ENCODE measurements around the gene CDPF1.

Gene CDPF1

GRCh38 chr22:46281866-46282678 is 32.0 kb upstream of the CDPF1 start:
- H4K20me1 ChIP-seq: no peaks in the 10 kb centered on the region
- no peaks in the 10 kb centered on the region for H3K9me3 ChIP-seq
- H3K27me3 ChIP-seq: no peaks in the 10 kb centered on the region
- peak overlapping the region; percentile 14; the same call in 1 of the 2 replicates for H3K4me2 ChIP-seq
- no peak for TF ChIP-seq Cebpa-rat (IDR thresholded peaks at IDR 0.05)
- no peak overlapping the region for H3K27ac ChIP-seq
- no peak overlapping the region for H3K9ac ChIP-seq
- no peak overlapping the region for H3K4me3 ChIP-seq
- peaks cover 29% of the 10 kb centered on the region for H3K4me1 ChIP-seq
- peaks cover 70% of the 10 kb centered on the region for H3K36me3 ChIP-seq

GRCh38 chr22:46280999-46281623 is 31.0 kb upstream of the CDPF1 start:
- Histone ChIP-seq H3K4me2 (peak overlapping the region; percentile 14; the same call in 1 of the 2 replicates), H3K27ac (no peak overlapping the region), H3K27me3 (no peaks in the 10 kb centered on the region)

GRCh38 chr22:46280063-46280817 is 30.1 kb upstream of the CDPF1 start:
- no peak for TF ChIP-seq Cebpa-rat (IDR thresholded peaks at IDR 0.05)
- peaks cover 22% of the 10 kb centered on the region for H3K4me1 ChIP-seq
- no peak overlapping the region for H3K9ac ChIP-seq
- H3K4me3 ChIP-seq: no peak overlapping the region
- H3K36me3 ChIP-seq: peaks cover 74% of the 10 kb centered on the region
- H3K27ac ChIP-seq: no peak overlapping the region
- H3K27me3 ChIP-seq: no peaks in the 10 kb centered on the region
- no peaks in the 10 kb centered on the region for H4K20me1 ChIP-seq
- peaks cover 5% of the 10 kb centered on the region; the same call in 1 of the 2 replicates for H3K9me3 ChIP-seq
- H3K4me2 ChIP-seq: no peak overlapping the region

More at GRCh38 chr22:46280999-46281623, 31.0 kb upstream of the CDPF1 start:
- no peaks in the 10 kb centered on the region for H3K9me3 ChIP-seq
- no peak overlapping the region for H3K9ac ChIP-seq
- H3K4me3 ChIP-seq: no peak overlapping the region
- no peaks in the 10 kb centered on the region for H4K20me1 ChIP-seq
- peaks cover 20% of the 10 kb centered on the region for H3K4me1 ChIP-seq
- TF ChIP-seq Cebpa-rat (IDR thresholded peaks at IDR 0.05): no peak
- peaks cover 67% of the 10 kb centered on the region for H3K36me3 ChIP-seq

- no peak for TF ChIP-seq Cebpa-rat (IDR thresholded peaks at IDR 0.05)
- Histone ChIP-seq H3K27me3 (no peaks in the 10 kb centered on the region), H3K9ac (no peak overlapping the region), H3K9me3 (peaks cover 5% of the 10 kb centered on the region; the same call in 1 of the 2 replicates), H3K4me3 (no peak overlapping the region), H4K20me1 (no peaks in the 10 kb centered on the region), H3K36me3 (peaks cover 65% of the 10 kb centered on the region), H3K4me1 (peaks cover 30% of the 10 kb centered on the region), H3K27ac (no peak overlapping the region), H3K4me2 (no peak overlapping the region)
Measured at GRCh38 chr22:46278656-46279645, 28.9 kb upstream of the CDPF1 start.

GRCh38 chr22:46276563-46276962 is 26.5 kb upstream of the CDPF1 start:
- peaks cover 5% of the 10 kb centered on the region; the same call in 1 of the 2 replicates for H3K9me3 ChIP-seq
- H3K27me3 ChIP-seq: no peaks in the 10 kb centered on the region
- H3K36me3 ChIP-seq: peaks cover 47% of the 10 kb centered on the region
- H3K27ac ChIP-seq: no peak overlapping the region
- H3K4me1 ChIP-seq: peaks cover 50% of the 10 kb centered on the region
- no peak overlapping the region for H3K9ac ChIP-seq
- no peak overlapping the region for H3K4me2 ChIP-seq
- TF ChIP-seq Cebpa-rat (IDR thresholded peaks at IDR 0.05): no peak
- H3K4me3 ChIP-seq: no peak overlapping the region
- no peaks in the 10 kb centered on the region for H4K20me1 ChIP-seq

GRCh38 chr22:46275455-46276122 is 25.5 kb upstream of the CDPF1 start:
- peaks cover 42% of the 10 kb centered on the region for H3K4me1 ChIP-seq
- no peak overlapping the region for H3K27ac ChIP-seq
- no peaks in the 10 kb centered on the region for H3K27me3 ChIP-seq
- H4K20me1 ChIP-seq: no peaks in the 10 kb centered on the region
- no peak for TF ChIP-seq Cebpa-rat (IDR thresholded peaks at IDR 0.05)
- no peak overlapping the region for H3K9ac ChIP-seq
- peaks cover 44% of the 10 kb centered on the region for H3K36me3 ChIP-seq
- H3K4me2 ChIP-seq: no peak overlapping the region
- peaks cover 5% of the 10 kb centered on the region; the same call in 1 of the 2 replicates for H3K9me3 ChIP-seq
- no peak overlapping the region for H3K4me3 ChIP-seq

GRCh38 chr22:46274381-46274780 is 24.3 kb upstream of the CDPF1 start:
- Histone ChIP-seq H3K9me3 (peaks cover 5% of the 10 kb centered on the region; the same call in 1 of the 2 replicates), H3K27ac (no peak overlapping the region), H3K9ac (no peak overlapping the region), H3K36me3 (peaks cover 33% of the 10 kb centered on the region), H3K4me2 (no peak overlapping the region), H4K20me1 (no peaks in the 10 kb centered on the region), H3K27me3 (no peaks in the 10 kb centered on the region), H3K4me1 (peaks cover 39% of the 10 kb centered on the region), H3K4me3 (no peak overlapping the region)
- TF ChIP-seq Cebpa-rat (IDR thresholded peaks at IDR 0.05): no peak

- peaks cover 39% of the 10 kb centered on the region for H3K4me1 ChIP-seq
- no peak for TF ChIP-seq Cebpa-rat (IDR thresholded peaks at IDR 0.05)
- H3K9ac ChIP-seq: no peak overlapping the region
- no peaks in the 10 kb centered on the region for H3K27me3 ChIP-seq
- H3K9me3 ChIP-seq: peaks cover 5% of the 10 kb centered on the region; the same call in 1 of the 2 replicates
- H3K4me3 ChIP-seq: no peak overlapping the region
- peaks cover 25% of the 10 kb centered on the region for H3K36me3 ChIP-seq
- no peaks in the 10 kb centered on the region for H4K20me1 ChIP-seq
- no peak overlapping the region for H3K27ac ChIP-seq
- H3K4me2 ChIP-seq: no peak overlapping the region; the same call in 1 of the 2 replicates
Measured at GRCh38 chr22:46273432-46274148, 23.5 kb upstream of the CDPF1 start.

Data from BLaER1 (cell line).